Stimulated activated CD4-positive, alpha-beta T cell treated with anti-CD3 and anti-CD28 coated beads, Interleukin-12 subunit alpha, Interleukin-12 subunit beta, amount 100 ng/mL, for 48 hours (primary cell): ENCODE results near the gene GDPD3.
"Not testable (repeated sequence)": the region's sequence is repeated elsewhere in the genome, so short reads cannot be mapped to it uniquely, and the experiment has no call there.

Experiments
- DNase-seq, 3 donors: peaks; one replicate each; pipeline ENCODE4 v3.0.0-alpha.2; 2020; ENCODE audit warnings: low read depth in 2 of 3, low spot score in 1 of 3

Gene GDPD3

DNA sequence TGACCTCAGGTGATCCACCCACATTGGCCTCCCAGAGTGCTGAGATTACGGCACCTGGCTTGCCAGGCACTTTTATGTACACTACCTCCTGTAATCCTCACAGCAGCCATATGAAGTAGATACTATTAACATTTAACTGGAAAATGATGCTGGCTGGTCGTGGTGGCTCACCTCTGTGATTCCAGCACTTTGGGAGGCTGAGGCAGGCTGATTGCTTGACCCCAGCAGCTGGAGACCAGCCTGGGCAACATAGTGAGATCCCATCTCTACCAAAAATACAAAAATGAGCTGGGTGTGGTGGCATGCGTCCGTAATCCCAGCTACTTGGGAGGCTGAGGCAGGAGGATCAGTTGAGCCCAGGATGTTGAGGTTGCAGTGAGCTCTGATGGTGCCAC lies 11.6 kb upstream of the GDPD3 start:
- no peak for DNase-seq

DNA sequence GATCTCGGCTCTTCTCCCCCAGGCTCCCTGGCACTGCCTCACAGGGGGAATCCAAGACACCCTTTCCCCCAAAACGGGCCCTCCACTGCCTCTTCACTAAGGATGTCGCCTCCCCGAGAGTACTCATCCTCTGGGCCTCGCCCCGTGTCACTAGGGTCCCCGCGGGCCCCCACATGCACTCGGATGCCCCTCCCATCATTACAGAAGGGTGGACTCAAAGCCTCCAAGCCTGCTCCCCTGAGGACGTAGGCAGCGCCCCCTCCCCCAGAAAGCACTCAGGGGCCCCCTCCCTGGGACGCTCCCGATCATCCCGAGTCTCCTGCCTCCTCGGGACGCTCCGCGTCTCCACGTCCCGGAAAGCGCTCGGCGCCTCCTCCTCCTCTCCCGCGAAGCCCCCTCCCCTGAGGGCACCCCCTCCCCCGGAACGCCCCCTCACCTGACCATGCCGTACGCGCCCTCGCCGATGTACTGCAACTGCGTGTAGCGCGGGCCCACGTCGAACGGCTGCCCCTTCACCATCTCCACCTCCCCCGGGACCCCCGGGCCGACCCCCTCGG lies 9.3 kb upstream of the GDPD3 start:
- DNase-seq: no peak

DNA sequence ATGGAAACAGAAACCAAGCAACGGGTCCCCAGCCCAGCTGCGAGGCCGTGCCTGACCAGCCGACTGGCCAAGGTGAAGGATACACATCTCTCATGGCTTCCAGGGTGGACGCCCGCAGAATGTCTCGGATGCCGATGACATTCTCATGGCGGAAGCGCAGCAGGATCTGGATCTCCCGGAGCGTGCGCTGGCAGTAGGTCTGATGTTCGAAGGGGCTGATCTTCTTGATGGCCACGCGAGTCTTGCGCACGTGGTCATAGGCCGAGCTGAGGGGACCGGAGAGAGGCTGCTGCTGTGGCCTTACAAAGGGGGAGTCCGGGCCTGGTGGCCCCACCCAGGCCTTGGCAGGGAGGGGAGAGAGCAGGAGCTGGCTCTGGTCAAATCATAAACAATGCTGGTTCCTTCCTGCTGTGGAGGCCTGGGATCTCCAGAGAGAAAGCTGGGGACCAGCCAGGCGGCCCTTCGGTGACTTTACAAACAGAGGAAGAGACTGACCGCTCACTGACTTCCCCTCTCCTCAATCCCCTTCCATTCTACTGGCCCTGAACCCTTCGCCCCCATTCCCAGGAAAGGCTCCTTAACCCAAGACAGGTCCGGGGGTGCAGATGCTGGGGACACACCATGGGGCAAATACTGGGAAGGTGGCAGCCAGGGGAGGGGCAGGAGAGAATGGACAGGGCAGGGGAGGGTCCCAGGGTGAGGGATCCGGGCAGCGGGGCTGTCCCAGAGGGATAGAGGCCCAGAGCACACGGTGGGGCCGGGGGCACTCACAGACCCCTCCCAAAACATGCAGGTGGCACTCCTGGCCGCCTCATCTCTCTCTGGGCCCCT lies 8.6 kb upstream of the GDPD3 start:
- DNase-seq: no peak

DNA sequence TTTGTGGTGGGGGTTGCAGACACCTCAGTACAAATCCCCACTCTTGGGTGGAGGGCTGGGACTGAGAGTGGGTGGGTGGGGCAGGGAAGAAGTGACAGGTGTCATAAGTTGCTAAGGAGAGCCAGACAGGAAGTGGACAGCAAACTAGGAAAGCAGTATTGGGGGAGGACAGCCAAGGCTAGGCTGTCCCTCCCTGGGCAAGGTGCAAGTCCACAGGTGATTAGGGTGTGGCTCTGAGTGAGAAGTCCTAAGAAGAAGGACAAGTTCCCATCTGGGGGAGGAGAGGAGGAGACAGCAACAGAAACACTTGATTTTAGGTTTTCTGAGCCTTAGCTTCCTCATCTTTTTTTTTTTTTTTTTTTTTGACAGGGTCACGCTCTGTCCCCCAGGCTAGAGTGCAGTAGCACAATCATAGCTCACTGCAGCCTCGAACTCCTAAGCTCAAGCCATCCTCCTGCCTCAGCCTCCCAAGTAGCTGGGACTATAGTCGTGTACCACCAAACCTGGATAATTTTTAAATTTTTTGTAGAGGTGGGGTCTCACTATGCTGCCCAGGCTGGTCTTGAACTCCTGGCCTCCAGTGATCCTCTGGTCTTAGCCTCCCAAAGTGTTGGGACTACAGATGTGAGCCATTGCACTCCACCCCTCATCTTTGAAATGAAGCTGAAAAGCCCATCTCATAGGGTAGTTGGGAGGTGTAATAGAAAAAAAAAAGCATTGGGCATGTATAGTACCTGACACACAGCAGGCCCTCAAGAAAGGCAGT lies 7.2 kb upstream of the GDPD3 start:
- no peak for DNase-seq

DNA sequence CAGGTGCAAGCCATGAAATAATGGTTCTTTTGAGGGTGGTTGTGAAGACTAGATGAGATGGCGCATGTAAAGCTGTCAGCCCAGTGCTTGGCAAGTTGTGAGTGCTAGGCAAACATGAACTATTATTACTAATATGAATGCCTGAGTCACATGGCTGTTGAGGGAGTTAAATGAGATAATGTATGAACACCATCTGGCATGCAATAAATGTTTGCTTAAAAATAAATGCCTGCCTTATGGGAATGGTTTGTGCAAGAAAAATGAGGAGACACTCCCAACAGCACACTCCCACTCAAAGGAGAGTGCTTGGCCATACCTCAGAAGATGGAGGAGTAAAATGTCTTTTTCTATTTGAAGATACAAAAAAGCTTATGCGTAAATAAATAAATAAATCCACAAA lies 6.1 kb upstream of the GDPD3 start:
- no peak for DNase-seq

DNA sequence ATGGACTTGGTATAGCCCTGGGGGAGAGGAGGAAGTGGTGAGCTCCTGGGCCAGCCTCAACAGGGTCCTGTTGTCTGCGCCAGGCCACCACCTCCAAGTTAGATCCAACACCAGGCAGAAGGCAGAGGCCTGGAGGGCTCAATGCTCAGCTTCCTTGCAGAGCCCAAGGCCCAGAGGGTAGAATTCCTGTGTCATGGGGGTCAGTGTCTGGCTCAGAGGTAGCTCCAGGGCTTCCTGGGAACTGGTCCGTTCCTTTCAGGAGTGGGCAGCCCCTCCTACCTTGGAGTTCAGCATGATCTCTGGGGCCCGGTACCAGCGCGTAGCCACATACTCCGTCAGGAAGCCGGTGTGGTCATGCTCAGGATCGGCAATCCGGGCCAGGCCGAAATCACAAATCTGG lies 4.4 kb upstream of the GDPD3 start:
- DNase-seq: no peak

DNA sequence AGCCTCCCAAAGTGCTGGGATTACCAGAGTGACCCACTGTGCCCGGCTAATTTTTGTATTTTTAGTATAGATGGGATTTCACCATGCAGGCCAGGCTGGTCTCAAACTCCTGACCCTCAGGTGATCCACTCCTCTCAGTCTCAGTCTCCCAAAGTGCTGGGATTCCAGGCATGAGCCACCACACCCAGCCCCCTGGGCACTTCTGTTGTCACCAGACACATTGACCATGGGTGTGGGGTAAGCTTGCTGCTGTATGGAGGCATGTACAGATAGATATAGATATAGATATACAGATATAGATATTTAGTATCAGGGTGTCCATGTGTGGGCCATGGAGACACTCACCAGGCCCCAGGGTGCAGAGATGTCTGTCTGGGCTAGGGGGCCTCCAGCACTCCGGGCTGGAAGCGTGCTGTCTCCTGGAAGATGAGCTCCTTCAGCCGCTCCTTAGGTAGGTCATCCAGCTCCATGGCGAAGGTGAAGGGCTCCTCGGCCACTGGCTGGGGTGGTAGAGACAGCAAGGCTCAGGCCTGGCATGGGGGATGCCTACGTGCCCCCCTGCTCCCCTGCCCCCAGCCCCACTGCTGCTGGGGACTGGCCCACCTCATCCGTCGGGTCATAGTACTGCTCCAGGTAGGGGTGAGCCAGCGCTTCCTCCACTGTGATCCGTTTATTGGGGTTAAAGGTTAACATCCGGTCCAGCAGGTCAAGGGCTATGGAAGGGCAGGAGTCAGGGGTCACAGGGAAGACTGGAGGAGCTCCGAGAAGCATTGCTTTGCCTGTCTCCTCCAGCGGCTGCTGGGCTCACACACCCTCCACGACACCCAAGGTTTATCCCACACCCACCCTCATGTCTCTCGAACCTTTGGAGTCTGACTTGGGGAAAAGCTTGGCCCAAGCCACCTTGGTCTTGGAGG lies 3.2 kb upstream of the GDPD3 start:
- no peak for DNase-seq

DNA sequence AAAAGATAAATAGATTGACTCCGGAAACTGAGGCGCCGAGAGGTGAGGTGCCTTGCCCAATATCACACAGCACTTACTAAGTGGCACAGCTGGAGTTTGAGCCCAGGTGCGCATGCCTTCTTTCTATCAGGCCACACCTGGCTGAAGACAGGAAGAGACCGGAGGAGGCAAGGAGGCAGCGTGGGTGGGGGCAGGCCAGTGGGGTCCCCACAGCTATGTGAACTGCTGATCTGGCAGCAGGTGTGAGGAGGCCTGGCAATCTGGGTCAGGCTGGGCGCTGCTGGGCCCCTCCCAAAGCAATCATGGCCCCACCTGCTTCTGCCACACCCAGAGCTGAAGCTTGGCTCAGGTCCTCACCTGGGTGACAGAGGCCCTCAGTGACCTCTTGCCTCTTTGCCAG lies 1.9 kb upstream of the GDPD3 start:
- no peak for DNase-seq

DNA sequence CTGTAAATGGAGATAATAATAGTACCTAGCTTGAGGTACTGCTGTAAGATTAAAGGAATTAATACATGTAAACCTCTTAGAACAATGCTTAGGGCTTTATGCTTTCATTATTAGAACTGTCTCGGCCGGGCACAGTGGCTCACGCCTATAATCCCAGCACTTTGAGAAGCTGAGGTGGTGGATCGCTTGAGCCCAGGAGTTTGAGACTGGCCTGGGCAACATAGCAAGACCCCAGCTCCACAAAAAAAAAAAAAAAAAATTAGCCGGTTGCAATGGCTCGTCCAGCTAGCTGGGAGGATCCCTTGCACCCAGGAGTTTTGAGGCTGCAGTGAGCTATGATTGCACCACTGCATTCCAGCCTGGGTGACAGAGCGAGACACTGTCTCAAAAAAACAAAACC lies 1.5 kb upstream of the GDPD3 start:
- not testable (repeated sequence) for DNase-seq

DNA sequence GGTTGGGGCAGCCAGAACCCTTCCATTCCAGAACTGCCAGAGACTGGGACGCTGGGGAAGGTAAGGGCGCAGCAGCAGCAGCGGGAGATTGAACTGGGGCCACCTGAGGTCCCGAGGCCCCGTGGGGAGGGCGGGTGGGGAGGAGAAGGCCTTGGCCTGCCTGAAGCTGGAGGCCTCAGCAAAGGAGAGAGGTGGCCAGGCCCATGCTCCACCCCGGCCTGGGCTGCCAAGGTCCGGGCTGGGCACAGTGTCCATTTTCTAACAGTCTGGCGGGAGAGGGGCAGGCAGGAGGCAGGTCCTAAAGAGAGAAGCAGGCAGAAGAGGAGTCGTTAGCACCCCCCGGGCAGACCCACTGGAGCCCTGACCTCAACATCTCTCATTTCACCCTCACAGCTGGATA lies 1.1 kb upstream of the GDPD3 start:
- no peak for DNase-seq

DNA sequence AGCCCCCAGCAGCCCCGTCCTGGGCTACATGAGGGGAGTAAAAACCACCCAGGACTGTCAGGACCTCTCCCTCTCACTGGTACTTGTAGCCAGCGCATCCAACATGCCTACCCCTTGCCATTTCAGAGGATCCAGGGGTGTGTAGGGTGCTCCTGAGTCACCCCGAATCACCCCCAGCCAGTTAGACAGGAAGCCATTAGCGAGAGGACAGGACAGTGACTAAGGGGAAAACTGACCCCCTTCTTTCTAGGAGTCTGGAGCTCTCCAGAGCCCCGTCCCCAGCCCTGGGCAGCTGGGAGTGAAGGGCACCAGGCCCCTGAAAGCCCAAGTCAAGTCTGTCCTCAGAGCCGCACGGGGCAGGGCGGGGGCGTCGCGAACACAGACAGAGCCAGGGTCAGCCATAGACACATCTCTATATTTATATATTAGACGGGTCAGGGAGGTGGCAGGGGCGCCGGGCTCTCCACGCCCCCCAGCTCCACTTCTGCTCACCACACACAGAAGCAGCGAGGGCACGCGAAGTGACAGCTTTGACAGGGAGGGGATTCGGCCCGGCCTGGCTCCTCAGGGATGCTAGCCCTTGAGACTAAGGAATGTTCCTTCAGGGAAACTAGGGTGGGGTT lies 485 bp upstream of the GDPD3 start:
- DNase-seq: no peak

DNA sequence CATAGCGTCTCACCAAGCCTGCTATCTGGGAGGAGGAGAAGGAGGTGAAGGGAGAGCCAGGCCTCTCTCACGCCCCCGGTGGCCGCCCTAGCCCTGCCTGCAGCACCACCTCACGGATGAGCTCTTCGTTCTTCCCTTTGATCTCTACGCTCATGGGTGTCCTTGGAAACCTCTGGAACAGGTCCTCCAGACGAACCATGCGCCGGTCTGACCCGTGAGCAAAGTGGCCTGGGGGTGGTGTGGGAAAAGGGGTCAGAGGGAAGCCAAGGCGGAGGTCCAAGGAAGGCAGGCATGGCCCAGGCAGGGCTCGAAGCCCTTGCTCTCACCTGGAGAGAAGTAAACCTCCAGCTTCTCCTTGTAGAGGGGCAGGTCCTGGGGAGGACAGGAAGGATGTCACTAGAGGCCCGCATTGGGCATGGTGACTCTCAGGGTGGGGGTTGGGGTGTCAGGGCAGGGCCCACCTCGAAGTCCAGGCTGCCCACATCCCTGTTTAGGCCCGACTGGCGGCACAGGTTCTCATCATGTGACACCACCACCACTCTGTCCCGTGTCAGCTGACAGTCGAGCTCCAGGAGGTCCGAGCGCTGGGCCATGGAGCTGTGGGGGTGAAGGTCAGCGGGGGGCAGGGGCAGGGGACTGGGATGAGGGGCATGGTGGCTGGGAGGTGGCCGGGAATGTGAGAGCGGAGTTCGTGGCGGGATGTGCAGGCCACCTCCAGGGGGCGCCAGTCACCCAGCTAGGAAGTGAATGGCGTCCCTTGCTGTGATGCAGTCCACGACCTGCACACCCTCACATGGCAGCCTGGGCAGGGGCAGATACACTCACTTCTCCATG lies 923 bp downstream of the GDPD3 start:
- DNase-seq: peak; percentile 45 to 70 (median 66)

DNA sequence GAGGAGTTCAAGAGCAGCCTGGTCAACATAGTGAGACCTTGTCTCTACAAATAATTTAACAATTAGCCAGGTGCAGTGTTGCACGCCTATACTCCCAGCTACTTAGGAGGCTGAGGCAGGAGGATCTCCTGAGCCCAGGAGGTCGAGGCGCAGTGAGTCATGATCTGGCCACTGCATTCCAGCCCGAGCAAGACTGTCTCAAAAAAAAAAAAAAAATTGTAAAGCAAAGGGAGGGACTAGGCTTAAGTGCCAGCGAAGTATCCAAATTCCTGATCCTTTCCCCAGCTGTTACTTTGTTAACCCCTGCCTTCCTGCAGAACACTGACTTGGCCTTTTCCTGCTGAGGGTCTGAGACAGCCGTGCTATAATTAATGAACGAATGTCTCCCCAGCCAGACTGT lies 2.7 kb downstream of the GDPD3 start:
- DNase-seq: no peak

DNA sequence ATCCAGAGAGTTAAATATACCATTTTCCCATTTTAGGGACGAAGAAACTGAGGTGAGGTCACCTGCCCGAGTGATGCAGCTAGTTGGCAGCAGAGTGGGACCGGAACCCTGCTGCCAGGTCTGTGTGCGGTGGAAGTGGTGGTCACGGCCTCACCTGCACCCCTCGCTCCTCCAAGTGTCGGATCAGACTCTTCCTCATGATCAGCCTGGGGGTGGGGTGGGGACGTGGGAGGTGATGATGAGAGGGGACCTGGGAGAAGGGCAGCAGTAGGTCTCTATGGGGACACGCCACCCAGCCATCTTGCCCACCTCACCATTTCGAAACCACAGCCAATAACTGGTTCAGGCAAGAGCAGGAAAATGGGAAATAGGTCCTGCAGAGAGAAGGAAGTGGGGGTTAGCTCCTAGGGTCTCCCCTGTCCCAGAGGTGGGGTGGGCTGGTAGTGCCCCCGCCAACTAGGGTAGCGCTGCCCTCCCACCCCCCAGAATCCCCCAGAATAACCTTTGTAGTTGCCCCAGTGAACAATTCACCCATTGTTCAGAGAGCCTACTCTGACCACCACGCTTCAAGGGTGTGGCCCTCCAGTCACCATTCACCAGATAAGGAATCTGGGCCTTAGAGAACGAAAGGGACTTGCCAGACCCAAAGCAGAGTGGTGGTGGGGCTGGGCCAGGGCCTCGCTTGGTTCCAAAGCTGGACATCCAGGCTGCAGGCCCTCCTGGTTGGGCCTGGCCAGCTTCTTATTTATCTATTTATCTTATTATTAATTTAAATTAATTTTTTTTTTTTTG lies 5.1 kb downstream of the GDPD3 start:
- no peak for DNase-seq

DNA sequence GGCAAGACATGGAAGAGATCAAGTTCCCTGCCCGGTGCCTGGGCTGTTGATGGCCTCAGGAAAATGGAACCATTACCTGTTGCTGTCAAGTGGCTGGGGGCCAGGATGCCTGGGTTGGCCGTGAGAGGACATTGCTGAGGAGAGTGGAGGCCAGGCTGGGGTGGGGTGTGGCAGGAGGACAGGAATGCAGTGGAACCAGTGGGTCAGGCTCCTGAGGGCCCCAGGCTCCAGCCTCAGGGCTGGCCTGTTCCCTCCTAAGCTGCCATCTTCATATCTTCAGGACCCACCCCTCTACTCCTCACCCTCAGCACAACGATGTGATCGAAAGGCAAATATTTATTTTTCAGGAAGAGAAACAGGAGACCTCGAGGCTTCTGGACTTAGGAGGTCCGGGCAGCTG lies 8.8 kb downstream of the GDPD3 start:
- DNase-seq: no peak

DNA sequence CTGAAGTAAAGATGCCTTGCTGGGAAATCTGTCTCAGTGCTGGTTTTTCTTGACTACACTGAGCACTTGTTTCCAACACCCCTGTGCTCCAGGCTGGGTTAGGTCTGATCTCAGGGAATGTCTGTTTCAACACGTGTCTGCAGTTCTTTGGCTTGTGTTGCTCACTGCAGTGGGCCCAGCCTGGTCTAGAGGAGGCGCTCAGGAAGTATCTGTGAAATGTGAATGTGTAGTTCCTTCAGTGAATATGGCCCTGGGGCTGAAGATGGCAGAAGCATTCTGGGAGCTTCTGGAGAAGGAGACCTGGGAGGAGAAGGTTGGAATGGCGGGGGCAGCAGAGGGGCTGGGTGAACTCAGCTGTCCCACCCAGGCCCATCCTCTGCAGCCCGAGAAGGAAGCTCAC lies 9.2 kb downstream of the GDPD3 start:
- DNase-seq: no peak

DNA sequence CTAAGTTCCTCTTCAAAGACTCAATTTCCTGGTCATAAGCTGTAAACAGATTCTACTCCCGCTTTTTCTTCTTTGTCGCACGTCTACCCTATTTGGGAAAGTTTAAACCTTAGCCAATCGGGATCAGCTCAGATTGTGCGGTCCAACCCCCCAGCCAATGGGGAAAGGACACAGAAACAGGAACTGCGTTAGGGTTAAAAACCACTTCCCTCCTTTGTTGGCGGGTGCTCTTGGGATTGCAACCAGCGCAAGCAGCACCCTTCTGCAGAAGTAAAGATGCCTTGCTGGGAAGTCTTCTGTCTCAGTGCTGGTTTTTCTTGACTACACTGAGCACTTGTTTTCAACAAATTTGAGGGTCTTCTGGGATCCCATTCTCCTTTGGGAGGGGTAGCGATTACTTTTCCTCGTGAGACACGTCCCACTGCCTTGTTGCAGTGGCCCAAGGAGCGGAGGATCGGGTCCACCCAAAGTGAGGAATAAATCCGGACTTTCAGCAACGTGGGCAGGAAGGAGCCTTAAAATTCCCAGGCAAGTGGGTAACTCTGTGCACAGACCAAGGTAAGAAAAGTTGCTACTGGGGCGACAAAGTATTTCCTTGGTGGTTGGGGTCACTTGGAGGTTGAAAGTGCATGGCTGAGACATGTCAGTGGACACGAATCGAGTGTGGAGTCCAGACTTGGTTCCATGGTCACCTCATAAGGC lies 16.3 kb downstream of the GDPD3 start:
- DNase-seq: no peak

DNA sequence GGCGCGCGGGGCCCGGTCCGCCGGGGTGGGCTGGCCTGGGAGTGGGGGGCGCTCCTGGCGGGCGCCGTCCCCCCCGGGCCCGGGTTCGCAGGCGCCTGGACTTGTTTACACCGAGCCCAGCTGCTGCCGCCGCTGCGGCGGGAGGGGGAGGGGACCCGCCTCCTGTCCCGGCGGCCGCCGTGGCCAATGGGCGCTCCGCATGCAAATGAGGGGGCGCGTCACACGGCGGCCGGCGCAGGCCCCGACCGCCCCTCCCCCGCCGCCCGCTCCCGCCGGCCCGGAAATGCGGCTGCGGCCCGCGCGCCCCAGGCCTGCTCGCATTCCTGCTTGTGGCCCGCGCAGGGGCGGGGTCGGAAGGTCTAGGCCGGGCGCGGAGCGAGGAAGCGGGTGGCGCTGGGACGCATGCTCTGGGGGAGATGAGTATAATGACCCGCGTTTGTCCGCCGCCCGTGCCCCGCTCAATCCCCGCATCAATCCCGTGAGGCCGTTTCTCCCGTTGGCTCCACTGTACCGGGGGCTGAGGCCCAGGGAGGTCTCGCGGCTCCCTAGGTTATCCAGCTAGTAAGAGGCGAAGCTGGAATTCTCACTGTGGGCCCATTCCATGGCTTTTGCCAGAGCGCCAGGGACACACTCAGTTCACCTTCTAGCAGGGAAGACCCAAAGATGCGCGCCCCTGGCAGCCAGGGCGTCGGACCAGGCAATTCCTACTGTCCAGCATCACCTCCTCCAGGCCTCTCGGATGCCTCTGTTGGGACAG lies 17.1 kb downstream of the GDPD3 start, which contains the start of gene YPEL3:
Gene YPEL3, minus strand, starts transcription at position 109 of the 757 bp plus-strand sequence. CDS start 731 bp downstream, outside the sequence.
- peak; percentile 79 to 84 (median 81) for DNase-seq
